Bronchial epithelial cell (primary cell): ENCODE measurements around the gene DVL1. TPM values are rescaled to one million over a fixed set of nuclear protein-coding genes. Genes with fewer than 3 reads are reported as not detected.

ENCODE experiments used
- DNase-seq: peaks from one replicate; pipeline ENCODE4 v3.0.0-alpha.2; 2010; ENCODE audit warnings: low read depth
- FAIRE-seq: peaks from 2 replicates; lab custom pipeline; 2011; peaks lifted over from hg19 to GRCh38; lab: Jason Lieb, UNC
- H3K27me3 ChIP-seq: 2 replicates; pipeline ENCODE4 v1.5.1; 2011; ENCODE audit warnings: low read length; ENCODE audit not compliant: control insufficient read depth, insufficient read depth
- H3K36me3 ChIP-seq: 2 replicates; pipeline ENCODE4 v1.5.1; 2011; ENCODE audit warnings: low read length; ENCODE audit not compliant: control insufficient read depth, insufficient read depth
- H3K4me3 ChIP-seq: 2 replicates; pipeline ENCODE4 v1.5.1; 2011; ENCODE audit warnings: mild to moderate bottlenecking, low read depth, low read length, control low read depth
- CTCF ChIP-seq: IDR thresholded peaks from 2 replicates; pipeline ENCODE4 v1.5.1; 2011; ENCODE audit warnings: mild to moderate bottlenecking, moderate library complexity, low read length, control low read depth, inconsistent platforms; ENCODE audit not compliant: insufficient read depth, severe bottlenecking
- total RNA-seq: library from RNA; depleted of rRNA; stranded (reverse); fragments of >200 nt; gene quantifications from 2 replicates; pipeline ENCODE4 v1.2.1, GENCODE V29; 2014

The DVL1 gene
- total RNA-seq, 1 donor from 2014 or later: 233 TPM

- no peak for TF ChIP-seq CTCF
- Histone ChIP-seq H3K4me3 (no peak overlapping the region), H3K36me3 (peaks cover 41% of the 10 kb centered on the region), H3K27me3 (no peaks in the 10 kb centered on the region)
- FAIRE-seq (no peak), DNase-seq (no peak)
Measured at GRCh38 chr1:1315435-1315954, 33.7 kb downstream of the DVL1 start.

- H3K36me3 ChIP-seq: peaks cover 39% of the 10 kb centered on the region
Measured at GRCh38 chr1:1314678-1315335, 34.4 kb downstream of the DVL1 start.

DNA sequence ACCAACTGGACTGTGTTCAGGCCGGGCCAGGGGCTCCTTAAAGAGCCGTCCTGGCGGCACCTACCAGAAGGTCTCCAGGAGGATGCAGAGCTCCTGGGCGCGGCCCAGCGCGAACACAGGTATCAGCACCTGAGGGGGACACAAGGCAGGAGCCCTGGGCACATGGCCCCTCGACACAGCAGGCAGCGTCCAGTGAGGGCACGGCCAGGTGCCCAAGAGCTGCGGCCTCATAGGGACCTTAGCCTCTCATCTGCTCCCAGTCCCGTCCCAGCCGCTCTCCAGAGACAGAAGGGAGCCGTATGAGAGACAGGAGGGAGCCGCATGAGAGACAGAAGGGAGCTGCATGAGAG, 35.0 kb downstream of the DVL1 start:
- DNase-seq (no peak), FAIRE-seq (no peak)
- peaks cover 35% of the 10 kb centered on the region for H3K36me3 ChIP-seq
- H3K4me3 ChIP-seq: no peak overlapping the region
- TF ChIP-seq CTCF: no peak
- H3K27me3 ChIP-seq: no peaks in the 10 kb centered on the region

More at GRCh38 chr1:1314678-1315335, 34.4 kb downstream of the DVL1 start:
- Histone ChIP-seq H3K4me3 (no peak overlapping the region), H3K27me3 (no peaks in the 10 kb centered on the region)
- no peak for DNase-seq
- no peak for FAIRE-seq
- no peak for TF ChIP-seq CTCF

DNA sequence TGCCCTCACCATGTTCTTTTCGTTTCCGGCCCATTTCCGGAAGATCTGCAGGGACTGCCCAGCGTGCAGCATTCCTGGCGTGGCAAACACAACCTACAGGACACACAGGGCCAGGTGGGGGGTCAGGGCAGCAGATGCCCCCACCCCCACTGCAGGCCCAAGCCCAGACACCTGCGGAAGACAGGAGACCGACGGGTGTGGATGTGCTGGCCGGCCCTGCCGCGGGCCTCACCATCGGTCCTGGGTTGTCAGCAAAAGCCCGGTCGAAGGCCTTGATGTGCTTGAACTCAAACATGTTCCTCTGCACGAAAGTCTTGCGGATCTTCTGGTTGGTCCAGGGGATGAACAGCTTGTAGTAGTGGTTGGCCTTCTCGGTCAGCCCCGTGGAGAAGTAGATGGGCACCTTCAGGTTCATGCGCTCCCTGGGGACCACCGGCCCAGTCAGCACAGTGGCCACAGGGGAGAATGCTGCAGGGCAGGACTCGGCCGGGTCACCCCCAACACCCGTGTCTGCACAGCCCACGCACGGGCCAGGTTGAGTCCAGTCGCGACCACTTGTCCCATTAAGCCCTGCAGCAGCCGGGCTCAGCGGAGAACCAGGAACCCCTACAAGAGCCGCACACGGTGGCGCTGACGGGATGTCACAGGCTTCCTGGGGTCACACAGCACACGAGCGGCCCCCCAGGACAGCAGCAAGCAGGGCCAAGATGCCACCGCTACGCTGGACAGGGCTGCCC, 35.5 kb downstream of the DVL1 start:
- DNase-seq: no peak
- no peak for FAIRE-seq
- Histone ChIP-seq H3K4me3 (no peak overlapping the region), H3K36me3 (peaks cover 34% of the 10 kb centered on the region), H3K27me3 (no peaks in the 10 kb centered on the region)
- TF ChIP-seq CTCF: no peak

GRCh38 chr1:1312450-1313314, 36.5 kb downstream of the DVL1 start:
- H3K27me3 ChIP-seq: no peaks in the 10 kb centered on the region
- no peak overlapping the region for H3K4me3 ChIP-seq
- FAIRE-seq (no peak), DNase-seq (no peak)
- no peak for TF ChIP-seq CTCF
- peaks cover 34% of the 10 kb centered on the region for H3K36me3 ChIP-seq
